HUES6 (cell line): ENCODE measurements around the gene MAP2K2.

Experiments
- H3K27ac ChIP-seq: 2 replicates; pipeline ENCODE4 v1.7.0; 2013; ENCODE audit warnings: low read depth, mild to moderate bottlenecking, low read length, inconsistent platforms
- H3K27me3 ChIP-seq: 2 replicates; pipeline ENCODE4 v1.6.1; 2013; ENCODE audit warnings: low read length; ENCODE audit not compliant: control insufficient read depth, insufficient read depth
- H3K36me3 ChIP-seq: 2 replicates; pipeline ENCODE4 v1.6.1; 2013; ENCODE audit warnings: low read length; ENCODE audit not compliant: control insufficient read depth, insufficient read depth
- H3K4me1 ChIP-seq: 2 replicates; pipeline ENCODE4 v1.6.1; 2013; ENCODE audit warnings: low read length; ENCODE audit not compliant: control insufficient read depth, insufficient read depth
- H3K4me3 ChIP-seq: 2 replicates; pipeline ENCODE4 v1.5.1; 2013; ENCODE audit warnings: low read depth, low read length
- H3K9ac ChIP-seq: one replicate; pipeline ENCODE4 v1.6.1; 2013; ENCODE audit warnings: mild to moderate bottlenecking, low read length
- H3K9me3 ChIP-seq: 2 replicates; pipeline ENCODE4 v1.6.1; 2013; ENCODE audit warnings: low read depth, low read length; ENCODE audit not compliant: control insufficient read depth, insufficient read depth

The MAP2K2 gene

DNA sequence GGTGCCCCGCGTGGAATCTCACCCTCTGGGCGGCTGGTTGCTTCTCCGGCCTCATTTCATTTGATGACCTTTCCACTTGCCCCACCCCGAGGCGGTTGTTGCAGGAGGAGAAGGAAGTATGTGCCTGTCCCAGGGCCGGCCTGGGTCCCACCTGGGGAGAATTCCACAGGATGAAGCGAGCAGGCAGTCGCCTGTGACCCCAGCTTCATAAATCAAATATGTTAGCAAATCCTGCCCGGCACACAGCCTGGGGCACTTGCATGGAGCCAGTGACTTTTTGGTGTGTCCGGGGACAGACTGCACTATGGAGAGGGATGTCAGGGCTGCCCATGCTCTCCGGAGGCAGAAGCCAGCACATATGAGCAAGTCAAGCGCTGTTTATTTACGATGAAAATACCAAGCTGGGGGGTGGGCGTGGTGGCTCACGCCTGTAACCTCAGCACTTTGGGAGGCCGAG, 37.5 kb downstream of the MAP2K2 start:
- Histone ChIP-seq H3K9me3 (no peaks in the 10 kb centered on the region), H3K4me3 (no peak overlapping the region), H3K36me3 (peaks cover 21% of the 10 kb centered on the region), H3K27ac (no peak overlapping the region), H3K9ac (no peak overlapping the region), H3K4me1 (peaks cover 9% of the 10 kb centered on the region; the same call in 1 of the 2 replicates), H3K27me3 (no peaks in the 10 kb centered on the region)

DNA sequence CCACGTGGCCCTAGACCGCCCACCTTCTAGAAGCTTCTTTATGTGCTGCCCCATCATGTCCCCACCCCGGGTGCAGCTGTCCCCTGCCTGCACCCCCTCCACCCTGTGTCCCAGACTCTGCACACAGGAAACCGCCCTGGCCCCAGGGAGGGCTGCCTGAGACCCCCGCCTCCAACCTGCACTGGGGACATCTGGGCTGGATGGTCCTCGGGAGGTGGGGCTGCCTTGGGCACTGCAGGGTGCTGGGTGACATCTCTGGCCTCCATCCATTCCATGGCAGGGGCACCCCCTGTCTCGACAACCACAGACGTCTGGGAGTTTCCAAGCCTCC, 39.4 kb downstream of the MAP2K2 start:
- H3K9ac ChIP-seq = no peak overlapping the region

DNA sequence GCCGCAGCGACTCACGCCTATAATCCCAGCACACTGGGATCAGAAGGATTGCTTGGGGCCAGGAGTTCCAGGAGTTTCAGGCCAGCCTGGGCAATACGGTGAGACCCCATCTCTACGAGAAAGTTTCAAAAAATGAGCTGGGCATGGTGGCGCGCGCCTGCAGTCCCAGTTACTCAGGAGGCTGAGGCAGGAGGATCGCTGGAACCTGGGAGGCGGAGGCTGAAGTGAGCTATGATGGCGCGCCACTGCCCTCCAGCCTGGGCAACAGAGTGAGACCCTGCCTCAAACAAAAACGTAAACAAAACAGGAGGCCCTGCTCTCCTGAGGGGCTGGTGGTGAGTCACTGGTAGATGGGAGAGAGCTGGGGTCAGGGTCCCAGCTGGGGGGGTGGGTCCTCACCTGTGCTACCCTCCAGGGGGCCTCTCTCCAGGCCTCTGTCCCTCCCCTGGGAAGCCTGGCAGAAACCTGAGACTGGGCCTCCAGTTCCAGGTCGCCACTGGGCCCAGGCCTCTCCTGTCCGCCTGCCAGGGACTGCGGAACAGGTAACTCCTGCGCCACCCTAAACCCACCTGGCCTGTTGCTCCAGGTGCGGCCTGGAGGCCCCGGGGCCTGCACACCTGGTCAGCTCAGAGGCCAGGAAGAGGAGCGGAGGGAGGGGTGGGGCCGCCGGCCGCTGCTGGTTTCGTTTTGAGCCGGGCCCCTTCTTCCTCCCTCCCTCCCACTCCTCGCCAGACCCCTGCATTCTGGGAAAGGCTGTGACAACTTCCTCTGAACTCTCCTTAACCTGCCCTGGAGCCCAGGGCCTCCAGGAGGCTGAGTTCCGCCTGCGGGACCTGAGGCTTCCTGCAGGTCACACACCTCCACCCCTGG, 40.0 kb downstream of the MAP2K2 start:
- H3K9ac ChIP-seq = no peak overlapping the region

More for the DNA sequence above, 39.4 kb downstream of the MAP2K2 start:
- H3K36me3 ChIP-seq = peaks cover 5% of the 10 kb centered on the region
- peaks cover 9% of the 10 kb centered on the region; the same call in 1 of the 2 replicates for H3K4me1 ChIP-seq
- no peaks in the 10 kb centered on the region for H3K27me3 ChIP-seq
- no peak overlapping the region for H3K4me3 ChIP-seq
- no peak overlapping the region for H3K27ac ChIP-seq
- H3K9me3 ChIP-seq = no peaks in the 10 kb centered on the region

DNA sequence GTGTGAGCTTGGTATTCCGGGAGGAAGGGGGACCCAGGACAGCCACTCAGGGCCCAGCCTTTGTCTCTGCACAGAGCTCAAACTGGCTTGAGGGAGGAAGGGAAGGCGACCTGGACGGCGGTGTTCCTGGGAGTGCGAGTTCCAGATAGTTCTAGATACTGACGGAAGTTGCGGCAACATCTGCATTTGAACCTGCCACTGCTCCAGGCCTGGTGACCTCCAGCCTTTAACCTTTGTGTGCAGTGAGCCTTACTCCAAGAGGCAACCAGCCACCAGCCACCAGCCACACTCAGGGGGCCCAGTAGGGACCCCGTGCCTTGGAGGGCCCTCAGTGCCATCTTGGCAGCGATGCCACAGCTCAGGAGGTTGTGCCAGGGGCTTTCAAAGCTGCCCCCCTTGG, 41.8 kb downstream of the MAP2K2 start:
- H3K36me3 ChIP-seq = no peaks in the 10 kb centered on the region
- no peak overlapping the region for H3K9ac ChIP-seq
- no peaks in the 10 kb centered on the region for H3K27me3 ChIP-seq
- peaks cover 19% of the 10 kb centered on the region for H3K4me1 ChIP-seq
- H3K9me3 ChIP-seq = no peaks in the 10 kb centered on the region
- H3K27ac ChIP-seq = no peak overlapping the region
- no peak overlapping the region for H3K4me3 ChIP-seq

More for the DNA sequence above, 40.0 kb downstream of the MAP2K2 start:
- H3K27ac ChIP-seq = no peak overlapping the region
- H3K27me3 ChIP-seq = no peaks in the 10 kb centered on the region
- no peak overlapping the region for H3K4me3 ChIP-seq
- no peaks in the 10 kb centered on the region for H3K9me3 ChIP-seq
- peaks cover 9% of the 10 kb centered on the region; the same call in 1 of the 2 replicates for H3K4me1 ChIP-seq
- no peaks in the 10 kb centered on the region for H3K36me3 ChIP-seq

DNA sequence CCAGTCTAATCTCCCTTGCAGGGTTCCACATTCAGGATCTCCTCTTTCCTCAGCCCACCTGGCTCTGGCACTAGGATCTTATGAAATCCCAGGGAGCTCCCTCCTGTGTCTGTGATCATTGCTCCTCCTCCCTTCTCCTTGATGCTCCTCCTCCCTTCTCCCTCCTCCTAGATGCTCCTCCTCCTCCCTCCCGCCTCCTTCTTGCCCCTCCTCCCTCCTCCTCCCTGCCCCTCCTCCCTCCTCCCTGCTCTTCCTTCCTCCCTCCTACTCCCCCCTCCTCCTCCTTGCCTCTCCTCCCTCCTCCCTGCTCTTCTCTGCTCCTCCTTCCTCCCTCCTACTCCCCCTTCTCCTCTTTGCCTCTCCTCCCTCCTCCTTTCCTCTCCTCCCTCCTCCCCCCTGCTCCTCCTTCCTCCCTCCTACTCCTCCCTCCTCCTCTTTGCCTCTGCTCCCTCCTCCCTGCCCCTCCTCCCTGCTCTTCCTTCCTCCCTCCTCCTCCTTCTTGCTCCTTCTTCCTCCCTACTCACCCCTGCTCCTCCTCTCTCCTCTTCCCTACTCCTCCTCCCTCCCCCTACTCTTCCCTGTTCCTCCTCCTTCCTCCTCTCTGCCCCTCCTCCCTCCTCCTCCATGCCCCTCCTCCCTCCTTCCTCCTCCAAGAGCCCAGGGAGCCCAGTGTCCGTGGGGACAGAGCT, 42.3 kb downstream of the MAP2K2 start:
- Histone ChIP-seq H3K4me1 (peaks cover 24% of the 10 kb centered on the region), H3K4me3 (no peak overlapping the region), H3K9ac (no peak overlapping the region), H3K9me3 (no peaks in the 10 kb centered on the region), H3K27me3 (no peaks in the 10 kb centered on the region), H3K27ac (no peak overlapping the region), H3K36me3 (no peaks in the 10 kb centered on the region)

DNA sequence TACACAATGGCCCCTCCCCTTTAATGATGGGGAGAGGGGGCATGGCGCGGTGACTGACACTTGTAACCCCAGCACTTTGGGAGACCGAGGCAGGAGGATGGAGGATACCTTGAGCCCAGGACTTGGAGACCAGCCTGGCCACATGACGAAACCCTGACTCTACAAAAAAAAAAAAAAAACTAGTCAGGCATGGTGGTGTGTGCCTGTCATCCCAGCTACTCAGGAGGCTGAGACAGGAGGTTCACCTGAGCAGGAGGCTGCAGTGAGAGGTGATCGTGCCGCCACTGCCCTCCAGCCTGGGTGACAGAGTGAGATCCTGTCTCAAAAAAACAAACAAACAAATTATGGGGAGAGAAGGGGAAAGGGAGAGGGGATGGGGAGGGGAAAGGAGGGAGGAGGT, 43.4 kb downstream of the MAP2K2 start:
- Histone ChIP-seq H3K27ac (no peak overlapping the region), H3K4me3 (no peak overlapping the region), H3K4me1 (peaks cover 24% of the 10 kb centered on the region), H3K27me3 (no peaks in the 10 kb centered on the region), H3K9me3 (no peaks in the 10 kb centered on the region), H3K36me3 (no peaks in the 10 kb centered on the region), H3K9ac (no peak overlapping the region)

DNA sequence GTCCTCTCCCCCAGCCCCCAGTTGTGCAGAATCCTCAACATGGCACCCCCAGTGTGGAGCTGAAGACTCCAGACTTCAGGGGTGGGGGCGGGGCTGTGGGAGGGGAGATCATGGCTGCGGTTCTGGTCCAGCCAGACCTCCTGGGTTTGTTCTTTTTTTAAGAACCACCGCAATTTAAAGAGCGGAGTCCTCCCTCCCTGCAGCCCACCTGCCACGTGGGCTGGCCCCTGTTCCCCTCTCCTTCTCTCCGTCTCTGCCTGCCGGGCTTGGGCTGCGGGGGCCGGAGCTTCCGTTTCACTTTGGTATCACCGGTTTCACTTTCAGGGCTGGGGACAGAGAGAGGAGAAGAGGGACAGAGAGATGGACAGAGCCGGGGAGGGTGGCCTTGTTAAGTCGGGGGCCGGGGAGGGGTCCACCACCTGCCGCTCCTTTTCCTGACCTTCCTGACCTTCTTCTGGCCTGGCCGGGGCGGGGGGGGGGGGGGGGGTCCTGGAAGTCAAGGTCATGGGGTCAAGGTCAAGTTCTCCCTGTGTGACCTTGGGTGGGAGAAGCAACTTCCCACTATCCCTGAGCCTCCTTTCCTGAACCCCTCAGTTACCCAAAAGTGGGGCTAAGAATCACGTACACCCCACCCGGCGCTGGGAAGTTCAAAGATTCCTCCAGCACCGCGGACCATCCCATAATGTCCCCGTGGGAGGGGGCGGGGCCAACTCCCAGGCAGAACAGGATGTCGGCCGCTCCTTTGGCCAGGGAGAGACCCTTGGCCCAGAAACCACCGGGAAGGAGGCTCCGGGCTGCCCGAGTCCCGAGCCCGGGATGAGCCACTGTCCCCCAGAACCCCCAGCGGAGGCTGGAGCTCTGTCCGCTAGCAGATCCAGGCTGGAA, 45.9 kb downstream of the MAP2K2 start:
- Histone ChIP-seq H3K27me3 (no peaks in the 10 kb centered on the region), H3K4me3 (no peak overlapping the region), H3K27ac (peak overlapping the region; percentile 18; the same call in 1 of the 2 replicates), H3K36me3 (no peaks in the 10 kb centered on the region), H3K4me1 (peaks cover 19% of the 10 kb centered on the region), H3K9ac (peak overlapping the region; percentile 24), H3K9me3 (no peaks in the 10 kb centered on the region)

DNA sequence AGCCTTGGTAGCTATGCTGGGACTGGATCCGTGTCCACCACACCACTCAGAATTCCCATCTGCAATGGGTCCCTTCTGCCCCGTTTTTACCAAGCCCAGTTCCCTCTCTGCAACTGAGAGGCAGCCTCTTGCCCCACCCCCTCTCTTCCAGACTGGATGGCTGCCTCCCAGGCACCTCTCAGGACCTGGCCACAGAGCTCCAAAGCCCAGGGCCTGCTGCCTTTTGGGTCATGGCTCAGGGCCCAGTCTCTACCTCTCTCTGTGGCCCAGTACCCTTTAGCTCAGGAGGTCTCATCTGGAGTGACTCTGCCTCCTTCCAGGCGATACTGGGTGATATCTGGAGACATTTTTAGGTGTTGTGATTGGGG, 46.9 kb downstream of the MAP2K2 start:
- H3K27me3 ChIP-seq = no peaks in the 10 kb centered on the region
- H3K9ac ChIP-seq = peak overlapping the region; percentile 5
- no peak overlapping the region for H3K27ac ChIP-seq
- H3K36me3 ChIP-seq = no peaks in the 10 kb centered on the region
- H3K4me3 ChIP-seq = no peak overlapping the region
- H3K4me1 ChIP-seq = peaks cover 15% of the 10 kb centered on the region
- H3K9me3 ChIP-seq = no peaks in the 10 kb centered on the region

DNA sequence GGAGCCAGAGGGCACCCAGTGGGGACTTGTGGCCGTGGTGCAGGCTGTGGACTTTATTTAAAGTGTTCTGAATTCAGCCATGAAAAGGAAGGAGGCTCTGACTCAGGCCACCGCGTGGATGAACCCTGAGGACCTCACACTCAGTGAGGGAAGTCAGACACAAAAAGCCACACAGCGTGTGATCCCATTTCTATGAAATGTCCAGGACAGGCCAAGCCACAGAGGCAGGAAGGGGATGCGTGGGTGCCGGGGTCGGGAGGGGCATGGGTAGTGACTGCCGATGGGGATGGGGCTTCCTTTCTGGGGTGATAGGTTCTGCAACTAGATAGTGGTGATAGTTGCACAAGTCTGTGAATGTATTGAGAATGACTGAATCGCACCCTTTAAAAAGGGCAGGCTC, 48.5 kb downstream of the MAP2K2 start:
- Histone ChIP-seq H3K27me3 (no peaks in the 10 kb centered on the region), H3K36me3 (no peaks in the 10 kb centered on the region), H3K9ac (no peak overlapping the region), H3K4me1 (peaks cover 14% of the 10 kb centered on the region), H3K4me3 (no peak overlapping the region), H3K27ac (no peak overlapping the region), H3K9me3 (no peaks in the 10 kb centered on the region)

DNA sequence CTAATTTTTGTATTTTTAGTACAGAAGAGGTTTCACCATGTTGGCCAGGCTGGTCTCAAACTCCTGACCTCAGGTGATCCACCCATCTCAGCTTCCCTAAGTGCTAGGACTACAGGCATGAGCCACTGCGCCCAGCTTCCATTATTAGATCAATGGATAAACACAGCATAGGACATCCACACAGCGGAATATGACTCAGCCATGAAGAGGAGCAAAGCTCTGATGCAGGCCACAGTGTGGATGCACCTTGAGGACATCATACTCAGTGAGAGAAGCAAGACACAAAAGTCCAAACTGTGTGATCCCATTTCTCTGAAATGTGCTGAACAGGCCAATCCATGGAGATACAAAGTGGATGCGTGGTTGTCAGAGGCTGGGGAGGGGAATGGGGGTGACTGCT, 52.3 kb downstream of the MAP2K2 start:
- Histone ChIP-seq H3K9me3 (no peaks in the 10 kb centered on the region), H3K4me3 (no peak overlapping the region), H3K27ac (no peak overlapping the region), H3K36me3 (no peaks in the 10 kb centered on the region), H3K9ac (no peak overlapping the region), H3K27me3 (peaks cover 22% of the 10 kb centered on the region), H3K4me1 (no peaks in the 10 kb centered on the region; the same call in 1 of the 2 replicates)
